ENCODE measurements around the gene CDK2AP2.

DNA sequence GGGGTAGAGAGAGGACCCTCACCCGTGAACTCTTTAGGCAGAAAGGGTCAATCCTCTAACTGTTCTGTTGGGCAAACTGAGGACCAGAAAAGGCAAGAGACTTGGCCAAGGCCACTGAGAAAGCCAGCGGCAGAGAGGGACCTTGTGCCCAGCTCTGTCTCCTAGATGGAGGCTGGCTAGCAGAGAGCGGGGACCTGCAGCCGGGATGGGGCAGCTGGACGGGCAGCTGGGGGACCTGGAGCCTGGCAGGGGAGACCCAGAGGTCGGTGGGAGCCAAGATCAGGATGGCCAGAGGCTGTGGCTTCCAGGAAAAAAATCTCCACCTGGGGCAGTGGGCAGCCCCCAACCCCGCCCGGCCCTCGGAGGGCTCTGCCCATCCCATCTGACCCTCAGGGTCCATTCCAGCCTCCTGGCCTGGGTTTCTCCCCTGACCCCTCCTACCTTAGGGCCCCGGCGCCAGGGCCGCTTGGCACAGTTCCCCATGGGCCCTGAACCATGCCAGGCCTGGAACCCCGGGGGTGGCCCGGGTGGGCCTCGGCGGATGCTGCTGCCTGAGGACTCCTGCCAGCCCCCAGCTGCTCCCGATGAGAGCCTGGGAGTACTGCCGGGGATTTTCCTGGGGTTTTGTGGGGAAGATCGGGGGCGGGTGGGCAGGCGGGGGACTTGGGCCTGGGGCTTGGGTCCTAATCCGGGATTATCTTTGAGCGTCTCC lies 15.0 kb upstream of the CDK2AP2 start, which contains the start of gene CABP2:
- TF ChIP-seq HDGF (IDR thresholded peaks at IDR 0.05; ENCODE audit: borderline replicate concordance): no peak
- no peak for TF ChIP-seq FOXM1 (IDR thresholded peaks at IDR 0.05; ENCODE audit: borderline replicate concordance)
- no peak for TF ChIP-seq ARNT (IDR thresholded peaks at IDR 0.05)
- TF ChIP-seq ELF4 (IDR thresholded peaks at IDR 0.05): no peak
- no peak for TF ChIP-seq NFRKB (IDR thresholded peaks at IDR 0.05)
- TF ChIP-seq SP1 (IDR thresholded peaks at IDR 0.05): no peak
- no peak for TF ChIP-seq CTBP1 (IDR thresholded peaks at IDR 0.05; ENCODE audit: borderline replicate concordance)
- TF ChIP-seq FOXA1 (IDR thresholded peaks at IDR 0.05): no peak
- TF ChIP-seq, protein P1, sequence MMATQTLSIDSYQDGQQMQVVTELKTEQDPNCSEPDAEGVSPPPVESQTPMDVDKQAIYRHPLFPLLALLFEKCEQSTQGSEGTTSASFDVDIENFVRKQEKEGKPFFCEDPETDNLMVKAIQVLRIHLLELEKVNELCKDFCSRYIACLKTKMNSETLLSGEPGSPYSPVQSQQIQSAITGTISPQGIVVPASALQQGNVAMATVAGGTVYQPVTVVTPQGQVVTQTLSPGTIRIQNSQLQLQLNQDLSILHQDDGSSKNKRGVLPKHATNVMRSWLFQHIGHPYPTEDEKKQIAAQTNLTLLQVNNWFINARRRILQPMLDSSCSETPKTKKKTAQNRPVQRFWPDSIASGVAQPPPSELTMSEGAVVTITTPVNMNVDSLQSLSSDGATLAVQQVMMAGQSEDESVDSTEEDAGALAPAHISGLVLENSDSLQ (IDR thresholded peaks at IDR 0.05): no peak
- no peak for TF ChIP-seq FOXK2 (IDR thresholded peaks at IDR 0.05)
- no peak for TF ChIP-seq BHLHE40 (IDR thresholded peaks at IDR 0.05; ENCODE audit: borderline replicate concordance)
- TF ChIP-seq TARDBP (IDR thresholded peaks at IDR 0.05): no peak
- no peak for TF ChIP-seq LEF1 (IDR thresholded peaks at IDR 0.05; ENCODE audit: borderline replicate concordance)

All from HEK293T (cell line).